ENCODE results near the gene DNAH10.

Gene DNAH10

GRCh38 chr12:123748661-123749060 lies 13.4 kb upstream of the DNAH10 start:
- Histone ChIP-seq H3K36me3 (ENCODE audit: control insufficient read depth, insufficient read depth, low read length) (peaks cover 44% of the 10 kb centered on the region), H3K27me3 (ENCODE audit: control insufficient read depth, insufficient read depth, low read length) (no peaks in the 10 kb centered on the region), H3K9me3 (ENCODE audit: control insufficient read depth, insufficient read depth, low read length) (no peaks in the 10 kb centered on the region), H3K9ac (ENCODE audit: low read depth, low read length) (no peak overlapping the region), H3K4me3 (ENCODE audit: low read depth, low read length) (no peak overlapping the region), H3K4me1 (ENCODE audit: control insufficient read depth, insufficient read depth, low read length) (no peaks in the 10 kb centered on the region)

DNA sequence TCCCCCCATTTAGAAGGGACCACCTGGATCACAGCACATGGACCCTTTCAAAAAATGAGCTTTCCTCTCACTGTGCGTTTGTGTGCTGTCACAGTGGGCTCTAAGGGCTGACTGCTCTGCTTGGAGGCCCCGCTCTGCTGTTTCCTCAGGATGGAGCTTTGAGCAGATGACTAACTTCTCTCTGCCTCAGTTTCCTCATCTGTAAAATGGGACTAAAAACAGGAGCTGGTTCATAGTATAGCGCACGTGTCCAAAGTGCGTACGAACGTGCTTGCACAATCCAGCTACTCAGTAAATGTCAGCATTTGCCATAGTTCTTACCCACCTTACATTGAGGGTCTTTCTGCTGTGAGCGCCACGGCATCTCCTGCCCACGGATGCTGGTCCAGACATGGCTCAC lies 12.7 kb upstream of the DNAH10 start:
- no peak overlapping the region for H3K4me3 ChIP-seq (ENCODE audit: low read depth, low read length)
- no peaks in the 10 kb centered on the region for H3K4me1 ChIP-seq (ENCODE audit: control insufficient read depth, insufficient read depth, low read length)
- H3K9me3 ChIP-seq (ENCODE audit: control insufficient read depth, insufficient read depth, low read length), result no peaks in the 10 kb centered on the region
- peaks cover 44% of the 10 kb centered on the region for H3K36me3 ChIP-seq (ENCODE audit: control insufficient read depth, insufficient read depth, low read length)
- no peaks in the 10 kb centered on the region for H3K27me3 ChIP-seq (ENCODE audit: control insufficient read depth, insufficient read depth, low read length)
- H3K9ac ChIP-seq (ENCODE audit: low read depth, low read length), result no peak overlapping the region

GRCh38 chr12:123750159-123750656 lies 11.9 kb upstream of the DNAH10 start:
- Histone ChIP-seq H3K36me3 (ENCODE audit: control insufficient read depth, insufficient read depth, low read length) (peaks cover 40% of the 10 kb centered on the region), H3K4me1 (ENCODE audit: control insufficient read depth, insufficient read depth, low read length) (no peaks in the 10 kb centered on the region), H3K9me3 (ENCODE audit: control insufficient read depth, insufficient read depth, low read length) (no peaks in the 10 kb centered on the region), H3K9ac (ENCODE audit: low read depth, low read length) (no peak overlapping the region), H3K27me3 (ENCODE audit: control insufficient read depth, insufficient read depth, low read length) (no peaks in the 10 kb centered on the region), H3K4me3 (ENCODE audit: low read depth, low read length) (no peak overlapping the region)

DNA sequence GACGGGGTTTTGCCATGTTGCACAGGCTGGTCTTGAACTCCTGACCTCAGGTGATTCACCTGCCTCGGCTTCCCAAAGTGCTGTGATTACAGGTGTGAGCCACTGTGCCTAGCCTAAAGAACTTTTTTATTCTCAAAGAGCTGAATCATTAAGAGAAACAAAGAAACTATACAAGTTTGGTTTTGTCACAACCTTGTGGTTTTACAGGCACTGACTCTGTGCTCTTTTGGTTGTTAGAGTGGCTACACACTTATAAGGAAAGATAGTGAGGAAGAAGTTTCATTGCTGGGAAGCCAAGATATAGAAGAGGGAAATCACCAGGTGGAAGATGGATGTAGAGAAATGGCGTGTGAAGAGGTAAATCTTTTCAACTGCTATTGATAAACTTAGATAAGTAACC lies 10.1 kb upstream of the DNAH10 start:
- Histone ChIP-seq H3K9ac (ENCODE audit: low read depth, low read length) (no peak overlapping the region), H3K4me3 (ENCODE audit: low read depth, low read length) (no peak overlapping the region), H3K9me3 (ENCODE audit: control insufficient read depth, insufficient read depth, low read length) (no peaks in the 10 kb centered on the region), H3K27me3 (ENCODE audit: control insufficient read depth, insufficient read depth, low read length) (no peaks in the 10 kb centered on the region), H3K4me1 (ENCODE audit: control insufficient read depth, insufficient read depth, low read length) (no peaks in the 10 kb centered on the region), H3K36me3 (ENCODE audit: control insufficient read depth, insufficient read depth, low read length) (peaks cover 40% of the 10 kb centered on the region)

DNA sequence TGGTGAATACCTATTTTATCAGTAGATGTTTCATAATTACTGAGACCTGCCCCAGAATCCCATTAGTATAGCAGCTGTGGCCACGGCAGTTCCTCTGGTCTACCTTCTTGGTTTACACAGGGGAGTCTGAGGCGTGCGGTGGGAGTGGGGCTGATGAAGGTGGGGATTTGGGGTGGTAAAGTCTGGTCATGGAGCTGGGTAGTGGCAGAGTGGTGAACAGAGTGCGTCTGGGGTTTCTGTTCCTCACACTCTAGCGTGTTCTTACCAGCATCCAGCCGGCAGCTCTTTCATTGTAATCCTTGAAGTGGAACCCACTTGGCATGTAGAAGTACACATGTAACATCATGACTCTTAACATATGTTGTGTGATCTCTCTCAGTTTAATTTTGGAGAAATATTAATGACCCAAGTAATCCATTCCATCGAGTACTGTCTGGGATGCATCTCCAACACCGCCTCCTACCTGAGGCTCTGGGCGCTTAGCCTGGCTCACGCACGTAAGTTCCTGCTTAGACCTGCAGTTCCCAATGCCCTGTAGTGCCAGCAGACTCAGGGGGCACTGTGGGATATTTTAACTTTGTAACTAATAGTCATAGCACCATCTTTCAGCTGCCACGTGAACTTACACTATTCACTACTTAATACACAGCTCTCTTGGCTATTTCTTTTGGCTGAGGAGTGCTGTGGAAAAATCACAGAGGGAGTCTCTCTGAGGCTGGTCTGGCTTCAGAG lies 7.9 kb upstream of the DNAH10 start:
- no peaks in the 10 kb centered on the region for H3K27me3 ChIP-seq (ENCODE audit: control insufficient read depth, insufficient read depth, low read length)
- H3K36me3 ChIP-seq (ENCODE audit: control insufficient read depth, insufficient read depth, low read length), result peaks cover 29% of the 10 kb centered on the region
- no peaks in the 10 kb centered on the region for H3K4me1 ChIP-seq (ENCODE audit: control insufficient read depth, insufficient read depth, low read length)
- no peak overlapping the region for H3K4me3 ChIP-seq (ENCODE audit: low read depth, low read length)
- no peak overlapping the region for H3K9ac ChIP-seq (ENCODE audit: low read depth, low read length)
- no peaks in the 10 kb centered on the region for H3K9me3 ChIP-seq (ENCODE audit: control insufficient read depth, insufficient read depth, low read length)

GRCh38 chr12:123757561-123757960 lies 4.5 kb upstream of the DNAH10 start:
- H3K27me3 ChIP-seq (ENCODE audit: control insufficient read depth, insufficient read depth, low read length), result peaks cover under 1% of the 10 kb centered on the region
- H3K9ac ChIP-seq (ENCODE audit: low read depth, low read length), result no peak overlapping the region
- no peaks in the 10 kb centered on the region for H3K9me3 ChIP-seq (ENCODE audit: control insufficient read depth, insufficient read depth, low read length)
- H3K4me1 ChIP-seq (ENCODE audit: control insufficient read depth, insufficient read depth, low read length), result no peaks in the 10 kb centered on the region
- H3K36me3 ChIP-seq (ENCODE audit: control insufficient read depth, insufficient read depth, low read length), result peaks cover 11% of the 10 kb centered on the region
- no peak overlapping the region for H3K4me3 ChIP-seq (ENCODE audit: low read depth, low read length)

- no peaks in the 10 kb centered on the region for H3K4me1 ChIP-seq (ENCODE audit: control insufficient read depth, insufficient read depth, low read length)
- H3K9me3 ChIP-seq (ENCODE audit: control insufficient read depth, insufficient read depth, low read length), result no peaks in the 10 kb centered on the region
- H3K4me3 ChIP-seq (ENCODE audit: low read depth, low read length), result no peak overlapping the region
- H3K27me3 ChIP-seq (ENCODE audit: control insufficient read depth, insufficient read depth, low read length), result peaks cover 3% of the 10 kb centered on the region
- H3K9ac ChIP-seq (ENCODE audit: low read depth, low read length), result no peak overlapping the region
- H3K36me3 ChIP-seq (ENCODE audit: control insufficient read depth, insufficient read depth, low read length), result no peaks in the 10 kb centered on the region
These were observed 1.7 kb upstream of the DNAH10 start for GRCh38 chr12:123760267-123760938.

GRCh38 chr12:123762715-123763052 lies 583 bp downstream of the DNAH10 start:
- H3K9ac ChIP-seq (ENCODE audit: low read depth, low read length), result no peak overlapping the region
- H3K4me3 ChIP-seq (ENCODE audit: low read depth, low read length), result peak overlapping the region; percentile 66

GRCh38 chr12:123763093-123763492 lies 992 bp downstream of the DNAH10 start:
- Histone ChIP-seq H3K4me1 (ENCODE audit: control insufficient read depth, insufficient read depth, low read length) (no peaks in the 10 kb centered on the region), H3K9ac (ENCODE audit: low read depth, low read length) (no peak overlapping the region), H3K36me3 (ENCODE audit: control insufficient read depth, insufficient read depth, low read length) (no peaks in the 10 kb centered on the region), H3K4me3 (ENCODE audit: low read depth, low read length) (peak overlapping the region; percentile 66), H3K9me3 (ENCODE audit: control insufficient read depth, insufficient read depth, low read length) (no peaks in the 10 kb centered on the region), H3K27me3 (ENCODE audit: control insufficient read depth, insufficient read depth, low read length) (peaks cover 6% of the 10 kb centered on the region)

More at GRCh38 chr12:123762715-123763052, 583 bp downstream of the DNAH10 start:
- peaks cover 6% of the 10 kb centered on the region for H3K27me3 ChIP-seq (ENCODE audit: control insufficient read depth, insufficient read depth, low read length)
- H3K9me3 ChIP-seq (ENCODE audit: control insufficient read depth, insufficient read depth, low read length), result no peaks in the 10 kb centered on the region
- no peaks in the 10 kb centered on the region for H3K36me3 ChIP-seq (ENCODE audit: control insufficient read depth, insufficient read depth, low read length)
- no peaks in the 10 kb centered on the region for H3K4me1 ChIP-seq (ENCODE audit: control insufficient read depth, insufficient read depth, low read length)

- no peak overlapping the region for H3K4me3 ChIP-seq (ENCODE audit: low read depth, low read length)
- no peaks in the 10 kb centered on the region for H3K9me3 ChIP-seq (ENCODE audit: control insufficient read depth, insufficient read depth, low read length)
- no peaks in the 10 kb centered on the region for H3K36me3 ChIP-seq (ENCODE audit: control insufficient read depth, insufficient read depth, low read length)
- H3K9ac ChIP-seq (ENCODE audit: low read depth, low read length), result no peak overlapping the region
- H3K27me3 ChIP-seq (ENCODE audit: control insufficient read depth, insufficient read depth, low read length), result peaks cover 6% of the 10 kb centered on the region
- H3K4me1 ChIP-seq (ENCODE audit: control insufficient read depth, insufficient read depth, low read length), result no peaks in the 10 kb centered on the region
These were observed 2.0 kb downstream of the DNAH10 start for GRCh38 chr12:123764109-123764508.

DNA sequence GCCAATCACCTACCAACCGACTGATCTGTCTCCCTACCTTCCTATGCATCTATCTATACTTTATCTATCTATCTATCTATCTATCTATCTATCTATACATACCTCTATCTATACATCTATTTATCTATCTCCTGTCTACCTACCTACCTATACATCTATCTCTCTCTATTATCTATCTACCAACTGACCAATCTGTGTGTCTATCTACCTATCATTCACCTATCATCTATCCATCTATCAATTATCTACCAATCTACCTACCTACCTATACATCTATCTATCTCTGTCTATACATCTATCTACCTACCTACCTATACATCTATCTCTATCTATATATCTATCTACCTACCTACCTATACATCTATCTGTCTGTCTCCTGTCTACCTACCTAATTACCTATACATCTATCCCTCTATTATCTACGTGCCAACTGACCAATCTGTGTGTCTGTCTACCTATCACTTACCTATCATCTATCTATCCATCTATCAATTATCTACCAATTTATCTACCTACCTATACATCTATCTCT lies 3.5 kb downstream of the DNAH10 start:
- Histone ChIP-seq H3K4me1 (ENCODE audit: control insufficient read depth, insufficient read depth, low read length) (no peaks in the 10 kb centered on the region), H3K36me3 (ENCODE audit: control insufficient read depth, insufficient read depth, low read length) (no peaks in the 10 kb centered on the region), H3K27me3 (ENCODE audit: control insufficient read depth, insufficient read depth, low read length) (peaks cover 6% of the 10 kb centered on the region), H3K9ac (ENCODE audit: low read depth, low read length) (no peak overlapping the region), H3K9me3 (ENCODE audit: control insufficient read depth, insufficient read depth, low read length) (no peaks in the 10 kb centered on the region), H3K4me3 (ENCODE audit: low read depth, low read length) (no peak overlapping the region)

DNA sequence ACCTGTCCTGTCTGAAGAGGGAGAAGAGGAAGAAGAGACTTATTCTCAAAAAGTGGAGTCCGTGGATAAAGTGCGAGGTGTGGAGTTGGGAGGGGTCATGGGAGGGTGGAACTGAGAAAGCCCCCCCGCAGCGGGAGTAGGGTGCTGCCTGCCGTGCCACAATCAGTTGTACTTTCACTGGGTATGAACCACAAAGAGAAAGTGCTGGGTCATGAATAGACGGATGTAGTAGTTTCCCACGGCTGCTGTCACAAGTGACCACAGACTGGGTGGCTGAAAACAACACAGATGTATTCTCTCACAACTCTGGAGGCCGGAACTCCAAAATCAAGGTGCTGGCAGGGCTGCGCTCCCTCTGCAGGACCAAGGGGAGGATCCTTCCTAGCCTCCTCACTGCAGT lies 5.5 kb downstream of the DNAH10 start:
- Histone ChIP-seq H3K4me3 (ENCODE audit: low read depth, low read length) (no peak overlapping the region), H3K36me3 (ENCODE audit: control insufficient read depth, insufficient read depth, low read length) (no peaks in the 10 kb centered on the region), H3K4me1 (ENCODE audit: control insufficient read depth, insufficient read depth, low read length) (no peaks in the 10 kb centered on the region), H3K27me3 (ENCODE audit: control insufficient read depth, insufficient read depth, low read length) (peaks cover 5% of the 10 kb centered on the region), H3K9me3 (ENCODE audit: control insufficient read depth, insufficient read depth, low read length) (no peaks in the 10 kb centered on the region), H3K9ac (ENCODE audit: low read depth, low read length) (no peak overlapping the region)

Data from iPS-15b (cell line).